Measurements from ENCODE around the gene FGF3. TPM values are rescaled to one million over a fixed set of nuclear protein-coding genes. Genes with fewer than 3 reads are reported as not detected.

FGF3 gene
- total RNA-seq, 1 donor from 2014 or later = not detected

- intact Hi-C loops (cut with micrococcal nuclease) = no loop called here
Observed at GRCh38 chr11:69825037-69825834, 6.0 kb upstream of the FGF3 start.

GRCh38 chr11:69823641-69824265 is 4.5 kb upstream of the FGF3 start:
- intact Hi-C loops (cut with micrococcal nuclease) = no loop called here

- intact Hi-C loops (cut with micrococcal nuclease) = no loop called here
Observed at GRCh38 chr11:69822676-69823494, 3.7 kb upstream of the FGF3 start.

GRCh38 chr11:69821511-69822040 is 2.4 kb upstream of the FGF3 start:
- intact Hi-C loops (cut with micrococcal nuclease) = no loop called here

GRCh38 chr11:69820441-69820840 is 1.2 kb upstream of the FGF3 start:
- intact Hi-C loops (cut with micrococcal nuclease) = no loop called here

GRCh38 chr11:69819541-69820070 is 390 bp upstream of the FGF3 start:
- intact Hi-C loops (cut with micrococcal nuclease) = loop anchor here (5.0 to 10.0 kb wide), 2 partner anchors 115 to 182 kb away; partner anchors contain the start of gene FGF19

GRCh38 chr11:69818231-69818602 is 999 bp downstream of the FGF3 start:
- intact Hi-C loops (cut with micrococcal nuclease) = loop anchor here (5.0 to 10.0 kb wide), 2 partner anchors 113 to 181 kb away; partner anchors contain the start of gene FGF19

GRCh38 chr11:69817265-69818230 is 1.7 kb downstream of the FGF3 start:
- intact Hi-C loops (cut with micrococcal nuclease) = loop anchor here (5.0 to 10.0 kb wide), 2 partner anchors 113 to 180 kb away; partner anchors contain the start of gene FGF19

GRCh38 chr11:69816671-69817070 is 2.5 kb downstream of the FGF3 start:
- intact Hi-C loops (cut with micrococcal nuclease) = loop anchor here (5.0 to 10.0 kb wide), 2 partner anchors 112 to 179 kb away; partner anchors contain the start of gene FGF19

GRCh38 chr11:69815973-69816372 is 3.2 kb downstream of the FGF3 start:
- intact Hi-C loops (cut with micrococcal nuclease) = loop anchor here (5.0 to 10.0 kb wide), 2 partner anchors 111 to 179 kb away; partner anchors contain the start of gene FGF19

GRCh38 chr11:69814902-69815301 is 4.3 kb downstream of the FGF3 start:
- intact Hi-C loops (cut with micrococcal nuclease) = loop anchor here (5.0 to 10.0 kb wide), 2 partner anchors 110 to 178 kb away; partner anchors contain the start of gene FGF19

GRCh38 chr11:69814411-69814810 is 4.8 kb downstream of the FGF3 start:
- intact Hi-C loops (cut with micrococcal nuclease) = loop anchor here (10.0 kb wide), 1 partner anchor 110 kb away; the partner anchor contains the start of gene FGF19

GRCh38 chr11:69813839-69814238 is 5.4 kb downstream of the FGF3 start:
- intact Hi-C loops (cut with micrococcal nuclease) = loop anchor here (10.0 kb wide), 1 partner anchor 109 kb away; the partner anchor contains the start of gene FGF19

GRCh38 chr11:69812946-69813345 is 6.3 kb downstream of the FGF3 start:
- intact Hi-C loops (cut with micrococcal nuclease) = loop anchor here (10.0 kb wide), 1 partner anchor 108 kb away; the partner anchor contains the start of gene FGF19

- intact Hi-C loops (cut with micrococcal nuclease) = loop anchor here (10.0 kb wide), 1 partner anchor 107 kb away; the partner anchor contains the start of gene FGF19
Observed at GRCh38 chr11:69812256-69812655, 7.0 kb downstream of the FGF3 start.

- intact Hi-C loops (cut with micrococcal nuclease) = loop anchor here (10.0 kb wide), 1 partner anchor 107 kb away; the partner anchor contains the start of gene FGF19
Observed at GRCh38 chr11:69811431-69811830, 7.8 kb downstream of the FGF3 start.

- intact Hi-C loops (cut with micrococcal nuclease) = loop anchor here (10.0 kb wide), 1 partner anchor 106 kb away; the partner anchor contains the start of gene FGF19
Observed at GRCh38 chr11:69810289-69811118, 8.7 kb downstream of the FGF3 start.

GRCh38 chr11:69808667-69809086 is 10.5 kb downstream of the FGF3 start:
- intact Hi-C loops (cut with micrococcal nuclease) = no loop called here

All from T-helper 2 cell treated with Interferon-gamma antibody and Interleukin-4, amounts not matched to agents 100 ng/mL and 5 ng/mL, for 36 hours (primary cell).